Measurements from ENCODE around the gene PRPF38A. TPM values are rescaled to one million over a fixed set of nuclear protein-coding genes. Genes with fewer than 3 reads are reported as not detected.

PRPF38A gene
- total RNA-seq, 3 donors from 2014 or later (not counting 1 experiment from before 2014, with no cell fraction given) = 73.9 to 97.2 (median 95.4) TPM

DNA sequence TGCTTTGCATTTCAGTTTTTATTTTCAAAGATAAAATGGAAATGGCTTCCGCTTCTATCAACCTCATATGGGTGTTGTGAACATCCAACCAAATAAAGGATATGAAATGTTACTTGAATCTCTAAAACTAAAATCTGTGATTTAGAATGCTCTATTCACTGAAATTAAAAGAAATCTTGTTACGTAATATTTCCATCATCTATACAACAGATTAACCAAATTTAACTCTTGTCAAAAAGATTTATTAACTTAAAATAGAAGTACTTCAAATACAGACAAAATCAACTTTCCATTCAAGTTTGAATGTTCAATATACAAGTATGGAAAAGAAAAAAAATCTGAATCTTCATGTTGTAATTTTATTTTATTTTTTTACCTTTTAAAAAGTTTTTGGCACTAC lies 18.7 kb downstream of the PRPF38A start:
- 100% methylated on average over 1 of the region's 2 CpGs for WGBS (ENCODE audit: insufficient coverage)
- Histone ChIP-seq H3K36me3 (ENCODE audit: control insufficient read depth, insufficient read depth, low read length) (peaks cover 45% of the 10 kb centered on the region), H3K27me3 (ENCODE audit: control insufficient read depth, insufficient read depth, low read length) (no peaks in the 10 kb centered on the region), H3K4me1 (ENCODE audit: control insufficient read depth, insufficient read depth, low read length) (peaks cover 9% of the 10 kb centered on the region), H3K4me3 (ENCODE audit: low read length) (no peak overlapping the region), H3K9me3 (ENCODE audit: control insufficient read depth, insufficient read depth, low read length) (no peaks in the 10 kb centered on the region), H3K27ac (ENCODE audit: low read length) (no peak overlapping the region)
- TF ChIP-seq CTCF (IDR thresholded peaks at IDR 0.05) = no peak
- no peaks in the 10 kb centered on the region for H3K9me3 Mint-ChIP-seq
- H3K27me3 Mint-ChIP-seq (ENCODE audit: low read depth in 2 of 2) = no peaks in the 10 kb centered on the region
- peaks cover 4% of the 10 kb centered on the region for H3K36me3 Mint-ChIP-seq
- intact Hi-C loops (cut with micrococcal nuclease) = no loop called here
- H3K27ac Mint-ChIP-seq = peak overlapping the region in 1 of 2 donors; percentile 60
- H3K4me3 Mint-ChIP-seq = peak overlapping the region; percentile 19
- H3K4me1 Mint-ChIP-seq = peaks cover 16 to 26% of the 10 kb centered on the region in 2 donors
- ATAC-seq (no peak), DNase-seq (no peak)

DNA sequence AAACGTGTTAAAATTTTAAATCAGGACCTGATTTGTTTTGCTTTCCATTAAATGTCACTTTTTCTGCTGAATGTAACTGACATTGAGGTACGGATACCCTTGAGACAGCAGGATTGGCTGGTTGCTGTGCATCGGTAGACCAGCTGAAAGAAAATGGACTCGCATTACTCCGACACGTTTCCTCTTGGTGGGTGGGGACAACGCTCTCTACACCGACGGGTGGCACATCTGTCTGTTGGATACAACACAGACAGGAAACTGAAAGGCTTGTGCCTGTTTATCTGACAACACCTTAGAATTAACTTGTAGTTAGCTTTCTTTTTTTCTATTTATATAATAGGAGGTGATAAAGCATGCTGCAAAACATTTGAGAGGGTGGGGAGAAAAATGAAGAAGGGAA lies 19.4 kb downstream of the PRPF38A start:
- H3K4me3 Mint-ChIP-seq = peak overlapping the region; percentile 85
- intact Hi-C loops (cut with micrococcal nuclease) = loop anchor here (1.0 kb wide), 1 partner anchor 19 kb away; the partner anchor contains the start of genes ORC1 and PRPF38A
- peak; percentile 44 to 88 for DNase-seq
- Histone ChIP-seq H3K36me3 (ENCODE audit: control insufficient read depth, insufficient read depth, low read length) (peaks cover 38% of the 10 kb centered on the region), H3K4me1 (ENCODE audit: control insufficient read depth, insufficient read depth, low read length) (peaks cover 9% of the 10 kb centered on the region), H3K4me3 (ENCODE audit: low read length) (no peak overlapping the region), H3K9me3 (ENCODE audit: control insufficient read depth, insufficient read depth, low read length) (no peaks in the 10 kb centered on the region), H3K27ac (ENCODE audit: low read length) (peak overlapping the region; percentile 82), H3K27me3 (ENCODE audit: control insufficient read depth, insufficient read depth, low read length) (no peaks in the 10 kb centered on the region)
- no peaks in the 10 kb centered on the region for H3K36me3 Mint-ChIP-seq
- TF ChIP-seq CTCF (IDR thresholded peaks at IDR 0.05) = no peak
- WGBS (ENCODE audit: insufficient coverage) = 19% methylated on average over 9 of the region's 9 CpGs
- no peaks in the 10 kb centered on the region for H3K9me3 Mint-ChIP-seq
- H3K27me3 Mint-ChIP-seq (ENCODE audit: low read depth in 2 of 2) = no peaks in the 10 kb centered on the region
- peak overlapping the region; percentile 86 to 98 for H3K27ac Mint-ChIP-seq
- ATAC-seq = peak; percentile 90 to 94 (median 91)
- H3K4me1 Mint-ChIP-seq = peaks cover 16 to 26% of the 10 kb centered on the region in 2 donors

- intact Hi-C loops (cut with micrococcal nuclease) = loop anchor here (1.0 kb wide), 1 partner anchor 20 kb away; the partner anchor contains the start of genes ORC1 and PRPF38A
- Mint-ChIP-seq H3K4me1 (peaks cover 16 to 26% of the 10 kb centered on the region in 2 donors), H3K36me3 (no peaks in the 10 kb centered on the region), H3K9me3 (no peaks in the 10 kb centered on the region), H3K27ac (peak overlapping the region; percentile 86 to 98), H3K4me3 (peak overlapping the region; percentile 85), H3K27me3 (ENCODE audit: low read depth in 2 of 2) (no peaks in the 10 kb centered on the region)
- no peak overlapping the region for H3K4me3 ChIP-seq (ENCODE audit: low read length)
- peaks cover 37% of the 10 kb centered on the region for H3K36me3 ChIP-seq (ENCODE audit: control insufficient read depth, insufficient read depth, low read length)
- H3K27me3 ChIP-seq (ENCODE audit: control insufficient read depth, insufficient read depth, low read length) = no peaks in the 10 kb centered on the region
- H3K4me1 ChIP-seq (ENCODE audit: control insufficient read depth, insufficient read depth, low read length) = peaks cover 9% of the 10 kb centered on the region
- ATAC-seq = peak; percentile 82 to 90 (median 82)
- H3K9me3 ChIP-seq (ENCODE audit: control insufficient read depth, insufficient read depth, low read length) = no peaks in the 10 kb centered on the region
- DNase-seq = peak in 1 of 2 donors; percentile 76
- no peak for TF ChIP-seq CTCF (IDR thresholded peaks at IDR 0.05)
- H3K27ac ChIP-seq (ENCODE audit: low read length) = peak overlapping the region; percentile 82
Observed at GRCh38 chr1:52424231-52424636, 19.8 kb downstream of the PRPF38A start.

DNA sequence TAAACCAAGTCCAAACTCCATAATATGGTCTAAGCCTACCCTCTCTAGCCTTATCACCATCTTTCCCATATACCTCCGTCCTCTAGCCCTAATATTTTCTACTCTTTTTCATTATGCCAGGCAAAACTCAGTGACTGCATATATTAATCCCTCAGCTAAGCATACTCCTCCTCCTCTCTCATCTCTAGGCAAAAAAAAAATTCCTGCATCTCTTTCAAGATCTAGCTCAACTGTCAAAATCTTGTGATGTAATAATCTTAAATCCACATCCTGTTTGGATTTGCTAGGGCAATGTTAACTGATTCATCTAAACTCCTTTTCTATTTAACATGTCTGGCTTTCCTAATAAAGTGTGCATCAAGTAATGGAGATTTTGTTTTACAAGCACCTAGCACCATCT lies 20.4 kb downstream of the PRPF38A start:
- peak in 1 of 2 donors; percentile 28 for DNase-seq
- no peaks in the 10 kb centered on the region for H3K27me3 Mint-ChIP-seq (ENCODE audit: low read depth in 2 of 2)
- Histone ChIP-seq H3K27me3 (ENCODE audit: control insufficient read depth, insufficient read depth, low read length) (no peaks in the 10 kb centered on the region), H3K4me3 (ENCODE audit: low read length) (no peak overlapping the region), H3K4me1 (ENCODE audit: control insufficient read depth, insufficient read depth, low read length) (peaks cover 9% of the 10 kb centered on the region), H3K36me3 (ENCODE audit: control insufficient read depth, insufficient read depth, low read length) (peaks cover 33% of the 10 kb centered on the region), H3K27ac (ENCODE audit: low read length) (peak overlapping the region; percentile 82), H3K9me3 (ENCODE audit: control insufficient read depth, insufficient read depth, low read length) (no peaks in the 10 kb centered on the region)
- peaks cover 16 to 26% of the 10 kb centered on the region in 2 donors for H3K4me1 Mint-ChIP-seq
- 91% methylated on average over 1 of the region's 1 CpG for WGBS (ENCODE audit: insufficient coverage)
- TF ChIP-seq CTCF (IDR thresholded peaks at IDR 0.05) = no peak
- H3K9me3 Mint-ChIP-seq = no peaks in the 10 kb centered on the region
- H3K27ac Mint-ChIP-seq = peak overlapping the region; percentile 86 to 98
- H3K36me3 Mint-ChIP-seq = no peaks in the 10 kb centered on the region
- intact Hi-C loops (cut with micrococcal nuclease) = loop anchor here (1.0 kb wide), 1 partner anchor 21 kb away; the partner anchor contains the start of genes ORC1 and PRPF38A
- ATAC-seq = no peak
- peak overlapping the region; percentile 32 for H3K4me3 Mint-ChIP-seq
